ENCODE data around the gene DNLZ.
"Not testable (repeated sequence)": the region's sequence is repeated elsewhere in the genome, so short reads cannot be mapped to it uniquely, and the experiment has no call there.

The DNLZ gene

DNA sequence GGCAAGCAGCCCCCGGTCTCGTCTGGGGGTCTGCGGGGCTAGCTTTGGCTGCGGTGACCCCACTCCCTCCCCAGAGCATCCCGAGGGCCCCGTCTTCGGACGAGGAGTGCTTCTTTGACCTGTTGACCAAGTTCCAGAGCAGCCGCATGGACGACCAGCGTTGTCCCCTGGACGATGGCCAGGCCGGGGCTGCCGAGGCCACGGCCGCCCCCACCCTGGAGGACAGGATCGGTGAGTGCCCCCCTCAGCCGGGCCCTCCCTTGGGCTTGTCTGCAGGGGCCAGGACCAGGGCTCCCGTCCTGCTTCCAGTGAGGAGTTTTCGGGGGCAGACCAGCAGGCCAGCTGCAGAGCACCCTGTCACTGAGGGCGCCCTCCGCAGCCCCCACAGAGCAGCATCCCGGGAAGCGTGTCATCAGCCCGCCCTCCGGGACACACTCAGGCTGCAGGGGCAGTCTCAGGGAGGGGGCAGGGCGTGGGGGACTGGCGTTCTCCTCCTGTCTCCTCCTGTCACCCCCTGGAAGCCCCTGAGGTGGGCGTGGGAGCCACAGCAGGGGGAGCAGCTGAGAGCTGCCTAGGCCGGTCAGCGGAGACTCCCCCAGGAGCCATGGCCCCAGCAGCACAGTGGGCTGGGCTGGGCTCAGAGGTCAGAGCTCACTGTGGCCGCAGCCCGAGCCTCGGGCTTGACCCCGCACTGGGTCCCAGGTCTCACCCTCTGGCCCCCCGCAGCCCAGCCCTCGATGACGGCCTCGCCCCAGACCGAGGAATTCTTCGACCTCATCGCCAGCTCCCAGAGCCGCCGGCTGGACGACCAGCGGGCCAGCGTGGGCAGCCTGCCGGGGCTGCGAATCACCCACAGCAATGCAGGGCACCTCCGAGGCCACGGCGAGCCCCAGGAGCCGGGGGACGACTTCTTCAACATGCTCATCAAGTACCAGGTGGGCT lies 7.7 kb downstream of the DNLZ start:
- FAIRE-seq (no peak), DNase-seq (ENCODE audit: insufficient read length) (no peak)
- no peak for TF ChIP-seq POLR2AphosphoS5 (IDR thresholded peaks at IDR 0.05; ENCODE audit: low read depth, low read length)
- TF ChIP-seq POLR2A (IDR thresholded peaks at IDR 0.05; ENCODE audit: low read depth, low read length) = no peak
- TF ChIP-seq TAF1 (IDR thresholded peaks at IDR 0.05; ENCODE audit: borderline replicate concordance, low read depth, low read length) = no peak

DNA sequence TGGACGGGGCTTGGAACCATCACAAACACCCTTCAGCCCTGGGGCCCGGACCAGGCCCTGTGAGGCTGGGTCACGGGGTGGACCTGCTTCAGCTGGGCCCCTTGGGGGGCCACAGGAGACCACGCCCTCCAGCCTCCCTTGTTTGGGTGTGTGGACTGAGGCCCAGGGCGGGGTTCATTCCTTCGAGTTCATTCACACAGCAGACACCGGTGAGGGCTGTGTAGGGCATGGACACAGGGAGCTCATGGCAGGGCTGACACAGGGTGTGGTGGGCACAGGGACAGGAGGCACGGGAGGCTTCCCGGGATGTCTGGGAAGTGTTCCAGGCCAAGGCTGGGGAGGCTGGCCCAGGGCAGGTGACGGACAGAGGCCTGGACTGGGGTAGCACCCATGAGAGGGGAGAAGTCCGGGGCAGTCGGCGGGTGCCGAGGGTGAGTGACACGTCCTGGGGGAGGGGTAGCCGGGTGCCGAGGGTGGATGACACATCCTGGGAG lies 8.9 kb downstream of the DNLZ start:
- FAIRE-seq (no peak), DNase-seq (ENCODE audit: insufficient read length) (no peak)
- no peak for TF ChIP-seq TAF1 (IDR thresholded peaks at IDR 0.05; ENCODE audit: borderline replicate concordance, low read depth, low read length)
- TF ChIP-seq POLR2A (IDR thresholded peaks at IDR 0.05; ENCODE audit: low read depth, low read length) = no peak
- TF ChIP-seq POLR2AphosphoS5 (IDR thresholded peaks at IDR 0.05; ENCODE audit: low read depth, low read length) = no peak

DNA sequence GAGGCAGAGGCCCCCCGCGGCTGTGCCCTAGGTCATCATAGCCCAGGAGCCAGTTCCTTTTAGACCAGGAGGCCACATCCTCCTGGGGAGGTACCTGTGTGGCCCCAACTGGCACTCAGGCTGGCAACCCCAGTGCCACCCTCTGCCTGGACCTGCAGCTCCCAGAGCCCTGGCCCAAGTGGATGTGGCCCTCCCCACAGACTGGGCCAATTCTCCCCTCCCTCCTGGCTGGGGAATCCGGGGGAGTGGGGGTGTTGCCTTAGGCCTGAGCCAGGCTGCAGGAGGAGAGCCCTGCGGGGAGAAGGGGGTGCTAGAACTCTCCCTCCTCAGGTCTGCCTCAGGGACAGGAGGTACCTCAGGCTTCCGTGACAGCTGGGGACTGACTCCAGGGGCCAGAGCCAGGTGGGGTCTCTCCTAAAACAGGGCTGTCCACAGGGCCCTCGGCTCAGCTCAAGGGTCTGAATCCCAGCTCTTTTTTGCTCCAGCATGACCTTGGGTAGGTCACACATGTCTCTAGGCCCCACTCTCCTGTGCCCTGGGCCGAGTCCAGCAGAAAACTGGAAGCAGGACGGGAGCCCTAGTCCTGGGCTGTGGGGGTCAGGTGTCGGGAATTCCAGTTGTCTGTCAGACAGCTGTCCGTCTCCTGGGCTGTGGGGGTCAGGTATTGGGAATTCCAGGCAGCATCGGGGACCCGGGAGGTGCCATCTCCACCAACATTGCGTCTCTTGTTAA lies 9.6 kb downstream of the DNLZ start:
- DNase-seq (ENCODE audit: insufficient read length) (no peak), FAIRE-seq (no peak)
- TF ChIP-seq TAF1 (IDR thresholded peaks at IDR 0.05; ENCODE audit: borderline replicate concordance, low read depth, low read length) (no peak), POLR2A (IDR thresholded peaks at IDR 0.05; ENCODE audit: low read depth, low read length) (no peak), POLR2AphosphoS5 (IDR thresholded peaks at IDR 0.05; ENCODE audit: low read depth, low read length) (no peak)

DNA sequence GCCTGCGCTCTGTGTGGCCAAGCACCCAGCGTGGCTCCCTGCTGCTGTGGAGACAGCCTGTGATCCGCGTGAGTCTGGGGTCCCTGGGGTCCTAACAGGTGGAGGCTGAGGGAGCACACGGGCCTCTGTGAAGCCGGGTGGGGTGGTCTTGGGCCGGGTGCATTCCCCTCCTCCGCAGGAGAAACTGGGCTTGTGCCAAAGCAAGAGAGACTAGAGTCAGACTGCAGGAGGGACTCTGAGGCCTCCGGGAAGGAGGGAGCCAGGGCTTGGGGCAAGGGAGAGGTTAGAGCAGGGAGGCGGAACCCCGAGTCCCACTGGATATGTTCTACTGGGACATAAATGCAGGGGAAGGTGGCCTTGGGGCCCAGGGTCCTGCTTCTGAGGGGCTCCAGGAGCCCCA lies 10.5 kb downstream of the DNLZ start:
- TF ChIP-seq POLR2AphosphoS5 (IDR thresholded peaks at IDR 0.05; ENCODE audit: low read depth, low read length) (no peak), POLR2A (IDR thresholded peaks at IDR 0.05; ENCODE audit: low read depth, low read length) (no peak), TAF1 (IDR thresholded peaks at IDR 0.05; ENCODE audit: borderline replicate concordance, low read depth, low read length) (no peak)
- DNase-seq (ENCODE audit: insufficient read length) = no peak
- no peak for FAIRE-seq

DNA sequence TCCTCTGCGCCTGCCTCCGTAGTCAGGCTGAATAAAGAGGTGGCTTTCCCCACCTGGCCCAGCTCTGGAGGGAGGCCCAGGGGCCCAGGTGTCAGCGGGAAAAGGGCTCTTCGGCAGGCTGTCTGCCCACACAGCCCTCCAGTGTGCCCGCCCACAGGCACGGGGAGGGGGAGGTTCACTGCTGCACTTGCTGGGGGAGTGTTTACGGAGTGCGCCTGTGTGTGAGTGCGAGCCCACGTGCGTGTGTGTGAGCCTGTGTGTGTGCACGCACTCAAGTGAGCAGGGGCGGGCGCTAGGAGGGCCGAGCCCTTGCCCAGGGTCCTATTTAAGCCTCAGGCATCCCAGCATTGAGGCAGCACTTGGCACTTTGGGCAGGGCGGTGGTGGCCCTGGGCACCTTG lies 10.9 kb downstream of the DNLZ start:
- FAIRE-seq (no peak), DNase-seq (ENCODE audit: insufficient read length) (no peak)
- TF ChIP-seq POLR2A (IDR thresholded peaks at IDR 0.05; ENCODE audit: low read depth, low read length) (no peak), TAF1 (IDR thresholded peaks at IDR 0.05; ENCODE audit: borderline replicate concordance, low read depth, low read length) (no peak), POLR2AphosphoS5 (IDR thresholded peaks at IDR 0.05; ENCODE audit: low read depth, low read length) (no peak)

DNA sequence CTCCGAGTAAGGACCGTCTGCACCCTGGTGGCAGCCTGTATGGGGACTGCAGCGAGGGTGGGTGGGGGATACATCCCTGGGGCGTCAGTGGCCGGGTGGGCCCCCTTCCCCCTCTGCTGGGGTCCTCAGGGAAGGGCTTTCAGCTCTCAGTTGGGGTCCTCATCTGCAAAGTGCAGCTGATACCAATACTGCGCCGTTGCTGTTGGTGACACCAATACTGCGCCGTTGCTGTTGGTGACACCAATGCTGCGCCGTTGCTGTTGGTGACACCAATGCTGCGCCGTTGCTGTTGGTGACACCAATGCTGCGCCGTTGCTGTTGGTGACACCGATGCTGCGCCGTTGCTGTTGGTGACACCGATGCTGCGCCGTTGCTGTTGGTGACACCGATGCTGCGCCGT lies 11.7 kb downstream of the DNLZ start:
- not testable (repeated sequence) for DNase-seq (ENCODE audit: insufficient read length); FAIRE-seq

DNA sequence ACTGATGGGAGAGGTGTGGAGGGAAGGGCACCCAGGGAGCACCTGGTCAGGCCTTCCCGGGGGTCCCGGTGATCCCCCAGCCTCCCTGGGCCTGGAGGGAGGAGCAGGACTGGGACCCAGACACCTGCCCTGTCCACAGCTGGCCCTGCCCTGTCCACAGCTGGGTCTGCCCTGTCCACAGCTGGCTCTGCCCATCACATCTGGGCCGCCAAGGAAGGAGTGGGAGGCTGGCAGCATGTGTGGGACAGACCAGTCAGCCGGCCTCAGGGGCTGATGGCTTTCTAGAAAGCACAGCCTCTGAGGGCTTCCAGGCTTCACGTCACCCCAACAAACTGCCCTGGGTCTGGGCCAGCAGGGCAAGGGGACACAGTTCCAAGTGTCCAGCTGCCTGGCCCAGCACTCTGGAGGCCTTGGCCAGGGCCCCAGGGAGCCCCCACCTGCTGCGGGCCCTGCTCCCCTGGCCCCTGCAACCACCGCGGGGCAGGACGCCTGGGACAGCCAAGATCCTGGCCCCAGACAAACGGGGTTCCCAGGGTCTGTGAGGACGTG lies 12.2 kb downstream of the DNLZ start:
- no peak for FAIRE-seq
- no peak for DNase-seq (ENCODE audit: insufficient read length)
- TF ChIP-seq POLR2AphosphoS5 (IDR thresholded peaks at IDR 0.05; ENCODE audit: low read depth, low read length) (no peak), TAF1 (IDR thresholded peaks at IDR 0.05; ENCODE audit: borderline replicate concordance, low read depth, low read length) (no peak), POLR2A (IDR thresholded peaks at IDR 0.05; ENCODE audit: low read depth, low read length) (no peak)

DNA sequence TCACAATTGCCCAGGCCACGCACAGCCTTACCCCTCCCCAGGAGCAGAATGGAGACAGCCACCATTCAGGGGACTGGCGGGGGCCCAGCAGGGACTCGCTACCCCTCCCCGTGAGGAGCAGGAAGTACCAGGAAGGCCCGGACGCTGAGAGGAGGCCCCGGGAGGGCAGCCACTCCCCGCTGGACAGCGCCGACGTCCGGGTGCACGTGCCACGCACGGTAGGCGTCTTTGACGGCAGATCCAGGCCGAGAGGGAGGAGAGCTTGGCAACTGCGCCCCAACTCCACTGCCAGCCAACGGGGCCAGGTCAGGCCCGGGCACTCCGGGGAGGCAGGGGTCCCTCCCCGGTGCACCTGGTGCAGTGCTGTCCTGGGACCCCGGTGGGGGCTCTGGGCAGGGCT lies 14.0 kb downstream of the DNLZ start:
- DNase-seq (ENCODE audit: insufficient read length) = no peak
- TF ChIP-seq POLR2A (IDR thresholded peaks at IDR 0.05; ENCODE audit: low read depth, low read length) (no peak), POLR2AphosphoS5 (IDR thresholded peaks at IDR 0.05; ENCODE audit: low read depth, low read length) (no peak), TAF1 (IDR thresholded peaks at IDR 0.05; ENCODE audit: borderline replicate concordance, low read depth, low read length) (no peak)
- no peak for FAIRE-seq

DNA sequence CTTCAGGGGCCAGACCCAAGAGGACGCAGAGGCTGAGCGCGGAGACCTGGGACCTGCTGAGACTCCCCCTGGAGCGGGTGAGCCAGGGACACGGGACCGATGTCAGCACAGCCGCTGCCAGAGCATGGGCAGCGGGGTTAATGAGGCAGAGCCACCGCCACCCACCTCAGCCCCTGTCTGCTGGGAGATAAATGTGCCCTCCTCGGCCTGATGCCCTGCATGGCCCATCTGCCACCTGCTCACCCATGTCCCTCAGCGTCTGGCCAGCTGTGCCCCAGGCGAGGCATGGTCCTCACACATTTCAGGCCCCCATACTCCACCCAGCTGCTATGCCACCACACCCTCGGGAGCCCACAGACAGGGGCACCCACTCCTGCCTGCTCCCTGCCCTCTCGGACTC lies 14.9 kb downstream of the DNLZ start:
- FAIRE-seq = no peak
- DNase-seq (ENCODE audit: insufficient read length) = no peak
- TF ChIP-seq POLR2A (IDR thresholded peaks at IDR 0.05; ENCODE audit: low read depth, low read length) (no peak), TAF1 (IDR thresholded peaks at IDR 0.05; ENCODE audit: borderline replicate concordance, low read depth, low read length) (no peak), POLR2AphosphoS5 (IDR thresholded peaks at IDR 0.05; ENCODE audit: low read depth, low read length) (no peak)

DNA sequence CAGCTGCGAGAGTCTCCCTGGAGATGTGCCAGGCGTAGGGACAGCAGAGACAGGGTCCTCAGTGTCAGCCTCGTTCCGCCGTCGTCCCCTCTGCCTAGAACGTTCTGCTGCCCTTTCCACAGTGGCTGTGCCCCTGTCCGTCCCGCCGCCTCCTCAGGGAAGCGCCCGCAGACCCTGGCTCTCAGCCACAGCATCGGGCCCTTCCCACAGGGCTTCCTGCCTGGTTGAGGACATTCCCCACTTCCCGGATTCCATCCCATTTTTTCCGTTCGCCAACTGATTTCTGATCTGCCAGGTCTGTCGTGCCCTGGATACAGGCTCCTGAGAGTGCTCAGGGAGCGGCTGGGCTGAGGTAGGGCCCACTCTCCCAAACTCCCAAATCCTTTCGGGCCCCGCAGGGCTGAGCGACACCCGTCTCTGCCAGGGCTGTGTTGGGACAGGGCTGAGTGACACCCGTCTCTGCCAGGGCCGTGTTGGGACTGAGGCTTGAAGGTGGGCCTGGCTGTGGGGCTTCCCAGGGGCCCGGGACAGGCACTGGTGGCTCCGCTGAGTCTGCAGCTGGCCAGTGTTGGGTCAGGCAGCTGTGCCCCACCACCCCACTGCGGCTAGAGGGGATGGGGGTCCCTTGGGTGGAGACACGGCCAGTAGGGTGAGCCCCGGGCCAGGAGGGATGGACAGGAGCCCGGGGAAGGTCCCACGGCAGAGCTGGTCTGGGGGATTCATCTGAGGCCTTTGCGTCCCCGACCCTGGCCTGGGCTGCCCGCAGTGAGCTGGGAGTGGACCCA lies 15.9 kb downstream of the DNLZ start:
- DNase-seq (ENCODE audit: insufficient read length) (no peak), FAIRE-seq (no peak)
- TF ChIP-seq TAF1 (IDR thresholded peaks at IDR 0.05; ENCODE audit: borderline replicate concordance, low read depth, low read length) (no peak), POLR2A (IDR thresholded peaks at IDR 0.05; ENCODE audit: low read depth, low read length) (no peak), POLR2AphosphoS5 (IDR thresholded peaks at IDR 0.05; ENCODE audit: low read depth, low read length) (no peak)

DNA sequence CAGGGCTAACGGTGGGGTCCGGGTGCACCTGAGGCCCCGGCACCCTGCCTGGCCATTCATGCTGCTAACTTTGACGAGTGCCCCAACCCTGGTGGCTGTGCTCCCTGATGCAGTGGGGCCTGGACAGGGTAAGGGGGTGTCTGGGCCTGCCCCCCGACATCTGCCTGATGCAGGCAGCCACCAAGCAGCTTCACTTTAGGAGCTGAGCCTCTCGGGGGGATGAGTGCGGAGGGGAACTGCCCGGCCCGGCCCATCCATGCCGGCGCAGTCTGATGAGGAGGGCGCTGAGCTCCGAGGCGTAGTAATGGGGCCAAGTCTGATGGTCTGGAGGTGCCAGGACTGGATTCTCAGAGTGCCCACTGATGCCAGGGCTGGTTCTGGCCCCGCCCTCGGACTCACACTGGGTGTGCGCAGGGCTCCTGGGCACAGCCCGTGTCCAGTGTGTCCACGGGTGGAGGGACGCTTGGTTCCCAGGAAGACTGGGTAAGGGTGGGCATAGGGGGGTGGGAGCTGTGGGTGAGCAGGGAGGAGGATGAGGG lies 16.5 kb downstream of the DNLZ start:
- TF ChIP-seq POLR2AphosphoS5 (IDR thresholded peaks at IDR 0.05; ENCODE audit: low read depth, low read length) = no peak
- no peak for TF ChIP-seq TAF1 (IDR thresholded peaks at IDR 0.05; ENCODE audit: borderline replicate concordance, low read depth, low read length)
- TF ChIP-seq POLR2A (IDR thresholded peaks at IDR 0.05; ENCODE audit: low read depth, low read length) = no peak
- DNase-seq (ENCODE audit: insufficient read length) (no peak), FAIRE-seq (no peak)

Measured in GM12892 (cell line).